ENCODE results near the gene AP2A2.
"Not testable (repeated sequence)": the region's sequence is repeated elsewhere in the genome, so short reads cannot be mapped to it uniquely, and the experiment has no call there.

Gene AP2A2

DNA sequence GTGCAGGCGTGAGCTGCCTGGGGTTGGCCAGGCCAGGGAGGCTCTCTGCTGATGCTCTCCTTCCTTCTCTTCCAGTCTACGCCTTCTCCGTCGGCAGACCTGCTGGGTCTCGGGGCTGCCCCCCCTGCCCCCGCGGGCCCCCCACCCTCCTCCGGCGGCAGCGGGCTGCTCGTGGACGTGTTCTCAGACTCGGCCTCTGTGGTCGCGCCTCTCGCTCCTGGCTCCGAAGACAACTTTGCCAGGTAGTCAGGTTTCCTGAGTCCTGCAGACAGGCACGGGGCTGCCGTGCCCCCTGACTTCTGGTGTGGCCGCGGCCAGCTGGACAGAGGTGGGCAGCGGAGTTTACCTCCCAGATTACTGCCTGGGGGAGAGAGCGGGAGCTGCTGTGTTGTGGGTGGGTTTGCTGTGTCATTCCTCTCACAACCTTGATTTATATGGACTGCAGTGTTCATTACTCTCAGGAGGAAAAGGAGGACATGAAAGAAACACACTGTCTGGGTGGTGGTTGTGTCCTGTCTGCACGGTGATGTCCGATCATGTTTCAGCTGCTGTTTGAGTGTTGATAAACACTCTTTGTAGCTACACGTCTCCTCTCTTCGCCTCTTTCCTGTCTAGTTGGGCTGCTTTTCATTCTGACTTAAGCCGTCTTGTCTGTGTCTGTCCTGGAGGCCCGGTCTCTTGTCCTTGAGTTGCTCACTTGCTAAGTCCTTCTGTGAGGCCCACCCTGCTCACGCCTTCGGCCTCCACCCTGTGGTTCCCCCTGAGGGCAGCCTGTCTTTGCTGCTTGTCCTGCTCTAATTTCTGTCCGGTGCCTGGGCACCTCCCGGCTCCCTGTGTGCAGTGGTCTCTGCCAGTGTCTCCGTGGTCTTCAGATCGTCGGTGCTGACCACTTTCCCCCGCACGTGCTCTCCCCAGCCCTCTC is 74.9 kb downstream of the AP2A2 start:
- no peak for DNase-seq

DNA sequence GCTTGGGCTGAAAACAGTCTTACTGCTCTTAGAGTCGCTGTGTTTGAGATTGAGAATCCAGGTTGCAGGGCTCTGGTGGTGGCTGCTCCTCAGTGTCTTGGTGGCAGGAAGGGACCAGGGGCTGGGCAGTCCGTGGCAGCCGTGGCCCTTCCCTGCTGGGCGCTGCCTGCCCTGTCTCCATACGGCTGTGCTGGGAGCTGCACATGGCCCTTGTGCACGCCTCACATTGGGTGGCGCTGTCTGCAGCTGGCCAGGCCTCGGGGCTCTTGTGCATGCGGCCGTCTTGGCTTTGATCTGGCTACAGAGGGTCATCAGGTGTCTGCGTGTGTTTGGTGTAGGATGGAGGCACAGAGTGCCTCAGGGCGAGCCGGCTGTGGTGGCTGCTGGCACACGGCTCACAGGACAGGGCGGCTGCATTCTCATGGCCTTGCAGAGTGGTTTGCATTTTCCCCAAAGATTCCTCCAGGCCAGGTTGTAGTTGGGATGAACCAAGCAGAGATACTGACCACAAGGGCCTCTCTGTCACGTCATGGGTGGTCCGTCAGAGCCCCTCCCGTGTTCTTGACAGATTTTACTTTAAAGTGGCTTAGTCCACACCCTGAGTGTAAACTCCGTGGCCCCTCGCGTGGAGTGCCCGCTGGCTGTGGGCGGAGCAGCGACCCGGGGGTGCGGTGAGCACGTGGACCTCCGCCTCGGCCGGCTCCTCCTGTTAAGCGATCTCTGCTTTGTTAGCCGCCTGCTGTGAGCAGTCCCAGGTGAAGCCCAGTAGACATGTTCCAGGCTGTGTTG is 76.1 kb downstream of the AP2A2 start:
- DNase-seq = no peak

DNA sequence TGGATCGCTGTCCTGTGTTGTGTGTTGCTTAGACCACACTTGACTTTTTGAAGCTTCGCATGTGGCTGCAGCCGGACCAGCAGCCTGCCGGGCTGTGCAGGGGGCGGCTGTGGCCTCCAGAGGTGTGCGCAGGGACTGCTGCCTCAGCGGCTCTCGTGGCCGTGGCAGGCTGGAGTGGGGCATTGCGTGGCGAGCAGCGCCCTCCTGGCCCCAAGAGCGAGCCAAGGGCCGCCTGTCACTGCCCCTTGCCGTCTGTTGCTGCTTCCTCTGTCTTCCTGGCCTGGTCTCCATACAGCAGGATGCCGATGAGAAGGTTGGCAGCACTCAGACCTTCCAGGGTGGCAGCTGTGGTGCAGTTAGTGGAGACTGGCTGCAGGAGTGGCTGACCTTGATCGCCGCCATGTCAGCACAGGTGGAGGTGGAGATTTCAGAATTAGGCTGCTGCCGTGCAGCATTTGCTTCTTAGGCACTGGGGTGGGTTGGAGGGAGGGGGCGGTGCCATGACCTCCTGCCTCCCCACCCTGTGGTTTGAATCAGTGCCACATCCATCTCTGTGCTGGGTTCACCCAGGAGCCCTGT is 76.8 kb downstream of the AP2A2 start:
- no peak for DNase-seq

DNA sequence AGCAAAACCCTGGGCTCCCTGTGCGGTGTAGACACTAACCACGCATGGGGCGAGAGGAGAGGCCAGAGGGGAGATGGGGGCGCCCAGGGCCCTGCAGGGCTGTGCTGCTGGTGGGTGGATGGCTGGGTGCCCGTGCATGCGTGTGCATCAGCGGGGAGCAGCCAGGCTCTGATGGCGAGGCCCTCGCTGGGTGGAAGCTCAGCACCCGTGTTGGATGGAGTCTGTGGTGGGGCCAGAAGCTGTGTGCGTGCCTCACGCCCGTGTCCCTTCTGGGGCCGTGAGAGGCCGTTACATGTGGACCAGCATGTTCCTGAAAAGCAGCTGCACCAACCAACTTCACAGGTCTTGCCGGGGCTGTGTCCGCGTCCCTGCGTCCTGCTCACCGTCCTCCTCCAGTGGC is 77.5 kb downstream of the AP2A2 start:
- no peak for DNase-seq

DNA sequence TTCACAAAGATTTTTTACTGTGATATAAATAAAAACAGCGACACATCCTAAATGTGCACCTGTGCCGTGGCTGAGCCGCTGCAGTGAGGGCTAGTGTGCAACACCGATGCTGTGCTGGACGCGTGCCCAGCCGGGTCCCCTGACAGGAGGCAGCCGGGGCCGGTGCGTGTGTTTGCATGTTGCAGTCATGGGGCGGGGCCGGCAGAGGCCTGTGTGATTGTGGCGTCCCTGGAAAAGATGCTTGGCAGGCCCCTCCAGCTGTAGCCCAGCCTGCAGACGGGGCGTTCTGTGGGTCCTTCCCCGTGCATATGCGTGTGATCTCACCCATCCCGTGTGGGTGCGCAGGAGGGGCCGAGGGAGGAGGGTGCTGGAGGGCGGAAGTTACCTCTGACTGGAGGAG is 80.3 kb downstream of the AP2A2 start:
- no peak for DNase-seq

DNA sequence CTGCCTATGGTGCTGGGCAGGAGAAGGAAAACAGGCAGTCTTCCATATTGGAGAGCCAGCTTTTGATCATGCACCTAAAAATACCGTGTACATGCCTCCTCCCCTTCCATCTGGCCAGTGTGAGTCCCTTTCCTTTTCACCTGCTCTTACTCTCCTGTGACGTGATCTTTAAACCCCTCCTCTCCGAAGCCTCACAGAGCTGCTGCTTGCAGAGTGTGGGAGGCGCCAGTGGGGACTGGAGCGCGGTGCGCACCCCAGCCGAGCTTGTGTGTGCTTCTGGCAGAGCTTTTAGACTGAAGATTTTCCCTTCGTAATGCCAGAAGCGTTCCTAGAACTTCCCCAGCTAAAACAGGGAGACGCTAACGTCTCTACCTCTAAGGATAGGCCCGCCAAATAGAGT is 81.1 kb downstream of the AP2A2 start:
- no peak for DNase-seq

DNA sequence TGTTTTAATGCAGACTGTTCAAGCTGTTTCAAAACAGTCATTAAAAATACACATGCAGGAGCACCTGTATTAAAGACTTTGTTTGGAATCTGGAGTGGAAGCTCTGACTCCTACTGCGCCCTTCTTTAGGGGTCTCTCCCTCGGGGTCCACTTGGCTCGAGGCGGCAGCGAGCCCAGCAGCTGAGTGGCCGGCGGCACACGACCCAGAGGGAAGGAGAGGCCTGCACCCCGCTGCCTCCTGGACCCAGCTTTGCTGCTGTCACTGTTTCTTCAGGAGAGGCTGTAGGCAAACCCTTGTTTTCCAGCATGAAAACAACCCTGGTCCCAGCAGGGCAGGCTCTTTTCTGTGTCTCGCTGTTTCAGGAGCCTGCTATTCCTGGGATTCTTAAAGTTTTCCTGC is 81.6 kb downstream of the AP2A2 start:
- DNase-seq = no peak

DNA sequence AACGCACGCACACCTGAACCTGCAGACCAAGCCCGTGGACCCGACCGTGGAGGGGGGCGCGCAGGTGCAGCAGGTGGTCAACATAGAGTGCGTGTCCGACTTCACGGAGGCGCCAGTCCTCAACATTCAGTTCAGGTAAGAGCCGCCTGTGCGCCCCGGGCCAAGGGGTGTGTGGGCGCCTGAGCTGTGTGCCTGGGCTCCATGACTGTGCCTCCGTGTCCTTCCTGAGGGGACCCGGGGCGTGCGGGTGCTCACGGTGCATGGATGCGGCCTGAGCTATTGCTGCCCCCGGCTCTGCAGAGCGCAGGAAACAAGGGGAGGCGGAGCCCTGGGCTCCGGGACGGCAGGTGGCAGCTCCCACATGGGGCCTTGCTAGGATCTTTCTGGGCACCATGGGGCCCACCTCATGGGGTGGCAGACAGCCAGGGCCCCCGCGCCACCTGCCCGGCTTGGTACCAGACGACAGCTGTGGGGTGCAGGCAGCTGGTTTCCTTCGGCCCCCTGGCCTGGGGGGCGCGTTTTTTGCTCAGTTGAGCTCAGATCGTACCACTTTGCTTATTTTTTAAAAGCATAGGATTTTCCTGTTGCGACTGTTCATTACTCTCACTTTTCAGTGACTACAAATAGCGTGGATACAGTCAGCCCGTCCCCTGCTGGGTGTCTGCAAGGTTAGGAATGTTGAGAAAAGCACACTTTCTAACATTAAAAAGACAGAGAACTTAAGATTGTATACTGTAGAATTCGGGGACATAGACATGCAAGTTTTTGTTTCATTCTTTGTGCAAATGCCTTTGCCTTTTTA is 82.5 kb downstream of the AP2A2 start:
- DNase-seq = no peak

DNA sequence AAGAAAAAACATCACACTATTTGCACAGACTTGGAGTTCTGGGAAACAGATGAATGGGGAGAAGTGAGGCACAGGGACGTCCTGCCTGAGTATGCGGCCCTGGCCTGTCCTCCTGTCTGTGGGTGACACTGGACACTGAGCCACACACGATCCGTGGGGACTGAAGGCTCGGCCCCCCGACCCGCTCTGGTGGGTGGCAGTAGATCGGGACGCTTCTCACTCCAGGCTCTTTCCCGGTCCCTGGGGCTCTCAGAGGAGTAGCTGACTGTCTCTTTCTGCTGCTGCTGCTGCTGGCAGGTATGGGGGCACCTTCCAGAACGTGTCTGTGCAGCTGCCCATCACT is 83.1 kb downstream of the AP2A2 start:
- no peak for DNase-seq

DNA sequence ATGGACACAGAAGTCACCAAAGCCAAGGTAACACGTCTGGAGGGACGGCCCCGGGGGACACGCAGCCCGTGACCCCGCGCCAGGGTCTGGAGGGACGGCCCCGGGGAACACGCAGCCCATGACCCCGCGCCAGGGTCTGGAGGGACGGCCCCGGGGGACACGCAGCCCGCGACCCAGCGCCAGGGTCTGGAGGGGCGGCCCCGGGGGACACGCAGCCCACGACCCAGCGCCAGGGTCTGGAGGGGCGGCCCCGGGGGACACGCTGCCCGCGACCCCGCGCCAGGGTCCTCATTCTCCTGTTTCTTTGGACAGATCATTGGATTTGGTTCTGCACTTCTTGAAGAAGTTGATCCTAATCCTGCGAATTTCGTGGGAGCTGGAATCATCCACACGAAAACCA is 83.7 kb downstream of the AP2A2 start:
- no peak for DNase-seq

DNA sequence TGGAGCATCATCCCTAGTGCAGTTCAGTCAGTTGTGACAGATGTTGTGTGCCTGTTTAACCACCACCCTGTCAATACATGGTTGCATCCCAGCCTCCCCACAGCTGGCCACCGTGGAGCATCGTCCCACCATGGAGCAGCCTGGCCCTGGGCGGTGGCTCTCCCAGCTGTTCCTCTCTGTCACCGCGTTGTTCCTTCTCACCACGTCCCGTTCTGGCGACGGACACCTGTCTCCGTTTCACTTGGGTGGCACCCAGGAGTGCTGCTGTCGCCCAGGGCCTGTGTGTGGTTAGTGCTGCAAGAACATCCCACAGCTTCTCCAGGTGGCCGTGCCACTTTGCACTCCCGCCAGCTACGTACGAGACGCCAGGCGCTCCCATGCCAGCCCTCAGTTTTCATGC is 84.3 kb downstream of the AP2A2 start:
- DNase-seq = no peak

DNA sequence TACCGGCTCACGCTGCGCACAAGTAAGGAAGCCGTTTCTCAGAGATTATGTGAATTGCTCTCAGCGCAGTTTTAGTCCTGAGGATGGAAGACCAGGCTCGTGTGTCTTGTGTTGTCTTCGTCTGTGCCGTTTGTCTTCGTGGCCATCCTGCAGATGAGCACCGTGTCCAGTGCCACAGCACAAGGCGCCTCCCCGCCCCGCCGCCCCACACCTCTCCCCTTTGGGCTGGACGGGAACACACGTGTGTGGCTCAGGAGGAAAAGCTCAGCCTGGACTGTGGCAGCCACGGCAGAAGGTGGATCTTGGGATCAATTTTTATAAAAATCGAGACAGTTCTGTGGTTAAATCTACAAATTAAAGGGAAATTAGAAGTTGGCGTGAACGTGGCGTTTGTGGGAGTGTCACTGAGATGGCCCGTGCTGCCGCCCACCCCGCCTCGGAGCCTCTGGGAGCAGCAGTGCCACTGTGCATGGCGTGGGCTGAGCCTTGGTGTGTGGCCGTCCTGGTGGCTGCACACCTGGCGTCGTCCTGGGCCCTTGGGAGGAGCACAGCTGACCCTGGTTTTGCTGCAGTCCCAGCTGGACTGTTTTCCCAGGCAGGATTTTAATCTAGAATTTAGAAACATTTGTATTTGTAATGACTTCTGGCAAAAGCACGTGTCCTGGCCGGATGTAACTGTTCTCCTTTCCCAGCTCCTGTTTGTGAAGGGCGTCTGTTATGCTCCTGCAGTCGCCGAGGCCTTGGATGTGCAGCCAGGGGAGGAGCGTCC is 85.1 kb downstream of the AP2A2 start:
- DNase-seq = no peak

DNA sequence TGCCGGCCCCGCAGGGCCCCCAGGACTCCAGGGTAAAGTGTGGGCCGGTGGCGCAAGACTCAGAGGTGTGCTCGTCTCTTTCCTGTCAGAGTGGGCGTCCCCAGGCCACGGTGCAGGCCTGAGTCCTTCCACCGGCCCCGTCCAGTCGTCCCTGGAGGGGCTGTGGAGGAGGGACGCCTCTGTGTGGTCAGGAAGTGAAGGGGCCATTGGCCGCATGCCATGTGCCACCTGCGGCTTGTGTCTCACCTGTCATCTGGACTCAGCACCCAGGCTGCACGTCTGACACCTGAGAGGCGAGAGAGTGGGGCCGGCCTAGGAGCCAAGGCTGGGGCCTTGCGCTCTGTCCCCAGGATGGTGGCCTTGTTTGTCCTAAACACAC is 85.6 kb downstream of the AP2A2 start:
- no peak for DNase-seq

DNA sequence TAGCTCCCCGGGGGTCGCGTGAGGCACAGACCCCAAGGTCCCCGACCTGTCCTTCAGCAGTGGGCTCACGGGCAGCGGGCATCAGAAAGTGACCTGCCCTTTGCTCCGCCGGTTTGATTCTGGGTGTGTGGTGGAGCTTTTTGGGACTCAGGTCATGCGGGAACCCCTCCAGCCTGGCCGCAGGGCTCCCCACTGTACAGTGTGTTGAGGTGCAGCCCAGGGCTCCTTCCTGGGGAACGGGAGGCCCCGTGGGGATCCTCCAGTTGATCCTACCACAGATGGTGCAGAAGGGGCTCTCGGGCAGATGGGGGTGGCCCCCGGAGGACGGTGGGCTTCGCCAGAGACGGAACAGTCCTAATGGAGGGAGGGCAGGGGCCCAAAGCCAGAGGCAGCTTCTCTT is 86.6 kb downstream of the AP2A2 start:
- no peak for DNase-seq

DNA sequence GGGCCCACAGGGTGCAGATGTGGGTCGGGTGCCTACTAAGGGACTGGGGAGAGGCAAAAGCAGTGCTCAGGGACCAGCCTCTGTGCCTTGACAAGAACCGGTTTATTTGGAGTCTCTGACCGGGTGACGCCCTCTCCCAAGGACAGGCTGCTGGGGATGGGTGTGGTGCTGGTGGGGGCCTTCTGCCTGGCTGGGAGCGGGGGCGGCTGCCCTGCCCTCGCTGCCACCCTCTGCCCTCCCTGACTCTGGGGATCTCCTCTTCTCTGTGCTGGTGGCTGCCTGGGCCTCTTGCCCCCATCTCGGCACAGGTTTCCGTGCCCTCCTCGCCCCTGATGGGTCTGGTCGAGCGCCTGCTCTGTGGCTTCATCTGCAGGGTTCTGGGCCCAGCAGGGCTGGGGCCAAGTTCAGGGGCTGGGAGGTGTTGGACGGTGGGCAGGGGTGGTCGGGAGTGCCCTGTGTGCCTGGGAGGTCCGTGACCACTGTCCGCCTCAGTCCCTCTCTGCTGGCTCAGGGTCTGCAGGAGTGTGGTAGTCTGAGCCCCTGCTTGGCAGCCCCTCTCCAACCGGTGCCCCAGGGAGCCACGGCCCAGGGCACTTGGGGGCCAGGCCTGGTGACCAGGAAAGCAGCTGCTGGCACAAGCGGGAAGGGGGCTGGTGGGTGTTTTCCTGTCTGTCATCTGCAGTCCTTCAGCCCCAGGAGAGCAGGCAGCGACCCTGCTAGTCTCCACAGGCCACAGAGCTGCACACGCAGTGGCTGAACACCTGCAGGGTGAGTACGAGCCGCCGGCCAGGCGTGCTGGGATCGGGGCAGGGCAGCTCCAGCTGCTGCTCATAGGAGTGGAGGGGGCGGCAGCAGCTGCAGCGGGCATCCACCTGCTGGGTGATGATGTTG is 87.3 kb downstream of the AP2A2 start:
- DNase-seq = no peak

DNA sequence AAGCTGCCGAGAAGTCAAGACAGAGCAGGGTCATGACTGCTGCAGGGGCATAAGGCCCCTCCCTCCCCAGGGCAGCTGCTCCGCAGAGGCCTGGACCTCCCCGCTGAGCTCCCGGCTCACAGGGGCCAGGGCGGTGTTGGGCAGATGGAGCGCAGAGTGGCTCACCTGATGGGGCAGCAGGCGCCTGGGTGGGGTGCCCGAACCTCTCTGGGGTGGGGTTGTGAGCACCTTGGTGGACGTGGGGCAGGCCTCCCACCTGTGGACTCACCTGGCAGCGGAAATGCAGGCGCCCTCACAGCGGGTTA is 87.9 kb downstream of the AP2A2 start:
- DNase-seq = no peak

DNA sequence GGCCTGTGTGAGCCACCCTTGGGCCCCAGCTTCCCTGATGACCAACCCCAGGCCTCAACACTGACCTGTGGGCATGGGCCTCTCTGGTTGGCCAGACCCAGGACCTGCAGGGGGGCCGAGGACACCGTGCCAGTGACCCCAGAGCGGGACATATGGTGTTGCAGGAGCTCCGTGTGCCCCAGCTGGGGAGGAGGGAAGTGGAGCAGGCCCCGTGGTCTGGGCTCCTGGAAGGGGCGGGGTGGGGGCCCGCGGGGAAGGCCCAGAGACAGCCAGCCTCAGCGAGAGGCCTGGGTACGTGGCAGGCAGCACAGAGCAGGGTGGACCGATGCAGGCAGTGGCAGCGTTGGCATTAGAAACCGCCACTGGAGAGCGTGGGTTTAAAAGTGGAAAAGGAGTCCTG is 88.6 kb downstream of the AP2A2 start:
- DNase-seq = no peak

DNA sequence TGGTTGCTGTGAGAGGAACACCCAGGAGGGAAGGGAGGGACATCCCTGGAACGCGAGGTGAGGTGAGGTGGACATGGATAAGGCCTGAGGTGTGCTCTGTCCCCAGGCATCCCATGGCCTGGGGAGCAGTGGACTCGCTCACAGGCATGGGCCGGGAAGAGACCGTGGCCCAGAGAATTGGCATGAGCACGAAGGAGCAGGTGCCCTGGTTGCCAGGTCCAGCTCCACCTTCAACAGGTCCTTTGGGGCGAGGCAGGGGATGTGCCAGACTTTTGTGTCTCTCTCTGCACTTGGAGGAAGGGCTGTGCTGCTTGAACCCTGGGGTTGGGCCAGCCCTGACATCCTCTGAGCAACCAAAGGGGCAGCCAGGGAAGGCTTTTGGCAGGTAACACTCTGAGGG is 89.4 kb downstream of the AP2A2 start:
- DNase-seq = no peak

DNA sequence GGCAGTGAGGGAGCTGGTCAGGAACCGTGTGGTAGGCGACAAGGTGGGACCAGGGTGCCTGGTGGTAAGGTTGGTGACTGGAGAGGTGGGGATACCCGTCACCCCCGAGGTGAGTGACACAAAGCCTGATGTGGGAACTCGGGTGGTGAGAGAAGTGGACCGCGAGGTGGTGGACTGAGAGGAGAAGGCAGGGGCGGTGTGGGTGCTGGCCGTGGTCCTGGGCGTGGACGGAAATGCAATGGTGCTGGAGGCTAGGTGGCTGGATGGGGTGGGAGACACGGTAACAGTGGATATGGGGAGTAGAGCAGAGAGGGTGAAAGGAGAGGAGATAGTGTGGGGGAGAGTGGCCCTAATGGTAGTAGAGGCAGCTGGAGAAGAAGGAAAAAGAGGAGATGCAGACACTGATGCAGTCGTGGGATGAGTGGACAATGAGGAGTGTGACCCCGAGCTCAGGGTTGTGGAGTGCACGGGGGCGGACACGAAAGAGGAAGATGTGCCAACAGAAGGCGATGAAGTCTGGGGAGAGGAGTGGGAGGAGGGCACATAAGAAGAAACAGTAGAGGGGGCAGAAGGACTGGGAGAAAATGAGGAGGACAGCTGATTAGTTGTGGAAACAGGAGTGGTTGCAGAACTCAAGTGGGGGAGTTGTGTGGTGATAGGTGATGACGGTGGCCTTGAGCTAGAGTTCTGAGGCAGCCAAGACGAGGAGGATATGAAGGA is 90.3 kb downstream of the AP2A2 start:
- DNase-seq = no peak

DNA sequence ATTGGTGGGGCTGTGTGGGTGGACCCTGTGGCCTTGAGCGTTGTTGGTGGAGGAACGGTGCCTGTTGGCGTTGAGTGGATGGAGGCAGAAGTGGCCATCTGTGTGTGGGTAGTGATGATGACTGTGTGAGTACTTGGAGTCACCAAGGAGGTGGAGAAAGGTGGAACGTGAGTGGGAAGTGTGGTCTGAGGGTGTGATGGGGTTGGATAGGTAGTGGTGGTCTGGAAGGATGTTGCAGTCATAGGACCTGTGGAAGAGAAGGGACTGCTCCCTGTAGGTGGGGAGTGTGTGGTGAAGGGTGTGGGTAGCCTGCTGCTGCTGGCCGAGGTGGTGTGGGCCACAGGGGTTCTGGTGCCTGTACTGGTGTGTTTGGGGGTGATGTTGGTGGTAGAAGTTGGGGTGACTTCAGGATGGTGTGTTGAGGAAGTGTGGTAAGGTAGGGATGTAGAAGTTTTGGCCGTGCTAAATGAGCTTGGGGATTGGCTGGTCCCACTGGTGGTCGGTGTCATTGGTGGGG is 91.0 kb downstream of the AP2A2 start:
- DNase-seq = not testable (repeated sequence)

All from NCI-H1930 (cell line).